Activated CD8-positive, alpha-beta memory T cell treated with anti-CD3 and anti-CD28 coated beads, Interleukin-2, amount 50 U/mL, for 4 hours (primary cell): ENCODE data around the gene DLGAP4.
"Not testable (repeated sequence)": the region's sequence is repeated elsewhere in the genome, so short reads cannot be mapped to it uniquely, and the experiment has no call there.

Experiments used
- DNase-seq: peaks from one replicate; pipeline ENCODE4 v3.0.0-alpha.2; 2020

Gene DLGAP4

DNA sequence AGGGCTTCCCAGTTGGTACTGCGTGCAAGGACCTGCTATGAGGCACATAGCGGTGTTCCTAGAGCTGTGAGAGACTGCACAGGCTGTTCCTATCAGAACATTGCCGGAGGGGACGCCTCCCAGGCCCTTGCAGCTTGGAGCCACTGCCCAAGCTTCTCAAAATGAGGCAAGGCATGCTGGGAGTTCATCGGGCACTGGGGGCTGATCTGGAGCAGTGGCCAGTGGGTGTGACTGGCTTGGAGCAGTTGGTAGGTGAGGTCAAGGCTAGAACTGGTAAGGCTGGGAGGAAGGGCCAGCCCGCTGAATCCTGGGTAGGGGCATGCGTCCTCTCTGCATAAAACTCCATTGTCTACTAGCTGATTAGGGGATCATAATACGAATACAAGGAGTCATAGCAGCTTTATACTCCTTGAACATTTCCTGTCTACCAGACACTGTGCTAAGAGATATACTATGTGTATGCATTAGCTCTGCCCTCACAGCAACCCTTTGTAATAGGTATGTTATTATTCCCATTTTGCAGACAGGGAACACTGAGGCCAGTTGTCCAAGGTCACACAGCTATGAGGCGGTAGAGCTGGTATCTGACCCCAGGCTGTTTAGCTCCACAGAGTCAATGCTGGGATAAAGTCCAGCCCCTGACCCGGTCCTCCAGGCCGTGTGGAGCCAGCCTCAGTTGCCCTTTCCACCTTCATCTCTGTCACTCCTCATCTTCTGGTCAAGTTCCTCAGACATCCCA is 53.7 kb downstream of the DLGAP4 start:
- DNase-seq, result no peak

DNA sequence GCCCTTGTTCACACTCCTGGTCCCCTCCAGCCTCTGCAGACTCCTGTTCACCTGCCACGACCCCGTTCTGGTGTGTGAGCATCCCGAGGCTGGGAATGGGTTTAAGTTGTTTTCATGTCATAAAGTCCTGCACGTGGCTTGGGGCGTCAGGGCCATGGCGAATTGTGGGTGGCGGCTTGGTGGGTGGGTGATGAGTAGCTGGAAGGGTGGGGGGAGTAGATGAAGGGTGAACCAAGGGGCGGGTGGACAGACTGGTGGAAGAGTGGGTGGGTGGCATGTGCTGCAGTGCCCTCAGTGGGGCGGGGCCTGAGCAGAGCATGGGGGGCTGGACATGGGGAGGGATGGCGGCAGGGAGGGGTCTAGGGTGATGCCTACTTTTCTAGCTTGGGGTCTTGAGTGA is 54.3 kb downstream of the DLGAP4 start:
- no peak for DNase-seq

DNA sequence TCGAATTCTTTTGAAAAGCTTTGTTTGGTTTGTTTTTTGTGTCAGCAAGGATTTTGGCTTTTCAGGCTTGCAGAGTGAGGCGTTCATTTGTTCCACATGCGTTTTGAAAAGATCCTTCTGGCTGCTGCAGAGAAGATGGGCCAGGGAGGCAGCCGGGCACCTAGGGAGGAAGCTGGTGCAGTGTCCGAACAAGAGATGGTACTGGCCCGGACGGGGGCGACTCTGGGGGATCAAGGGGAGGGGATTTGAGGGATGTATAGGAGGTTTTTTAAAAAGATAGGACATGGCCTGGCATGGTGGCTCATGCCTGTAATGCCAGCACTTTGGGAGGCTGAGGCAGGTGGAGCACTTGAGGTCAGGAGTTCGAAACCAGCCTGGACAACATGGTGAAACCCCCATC is 55.3 kb downstream of the DLGAP4 start:
- DNase-seq, result no peak

DNA sequence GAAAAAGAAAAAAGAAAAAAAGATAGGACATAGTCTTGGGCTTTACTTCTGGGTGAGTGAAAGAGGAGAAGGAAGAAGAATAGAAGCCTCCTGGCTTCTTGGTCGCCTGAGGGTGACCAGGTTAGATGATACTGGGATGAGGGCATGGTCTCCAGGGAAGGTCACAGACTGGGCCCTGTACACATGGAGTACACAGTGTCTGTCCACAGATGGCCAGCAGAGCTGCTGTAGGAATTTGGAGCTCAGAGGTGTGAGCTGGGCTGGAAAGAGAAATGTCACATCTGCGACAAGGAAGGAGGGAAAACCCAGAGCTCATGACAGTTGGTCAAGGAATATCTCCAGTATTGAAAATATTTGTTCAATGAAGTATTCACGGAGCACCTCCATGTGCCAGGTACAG is 56.1 kb downstream of the DLGAP4 start:
- no peak for DNase-seq

DNA sequence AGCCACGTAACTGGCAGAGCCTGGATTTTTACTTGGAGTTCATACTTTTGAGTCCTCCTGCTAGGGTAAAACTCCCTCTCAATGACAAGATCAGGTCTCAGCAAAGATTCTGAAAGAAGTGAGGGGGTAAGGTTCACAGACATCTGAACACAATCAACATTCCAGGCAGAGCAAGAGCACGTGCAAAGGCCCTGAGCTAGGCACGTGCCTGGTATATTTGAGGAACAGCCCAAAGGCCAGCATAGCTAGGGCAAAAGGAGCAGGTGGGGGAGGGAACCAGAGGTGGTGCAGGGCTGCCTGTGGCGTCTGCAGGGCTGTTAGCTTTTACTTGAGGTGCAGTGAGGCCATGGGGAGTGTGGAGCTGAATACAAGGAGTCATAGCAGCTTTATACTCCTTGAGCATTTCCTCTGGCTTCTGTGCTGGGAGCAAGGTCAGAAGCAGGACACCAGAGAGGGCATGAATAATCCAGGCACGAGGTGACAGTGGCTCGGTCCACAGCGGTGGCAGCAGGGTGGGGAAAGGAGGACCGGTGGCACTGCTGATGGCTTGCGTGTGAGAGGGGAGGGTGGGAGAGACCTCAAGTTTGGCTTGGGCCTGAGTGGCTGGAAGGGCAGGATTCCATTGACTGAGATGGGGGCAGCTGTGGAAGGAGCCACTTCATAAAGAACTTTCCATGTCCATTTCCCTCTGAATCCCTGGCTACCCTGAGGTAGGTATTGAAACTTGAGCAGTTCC is 57.0 kb downstream of the DLGAP4 start:
- no peak for DNase-seq

DNA sequence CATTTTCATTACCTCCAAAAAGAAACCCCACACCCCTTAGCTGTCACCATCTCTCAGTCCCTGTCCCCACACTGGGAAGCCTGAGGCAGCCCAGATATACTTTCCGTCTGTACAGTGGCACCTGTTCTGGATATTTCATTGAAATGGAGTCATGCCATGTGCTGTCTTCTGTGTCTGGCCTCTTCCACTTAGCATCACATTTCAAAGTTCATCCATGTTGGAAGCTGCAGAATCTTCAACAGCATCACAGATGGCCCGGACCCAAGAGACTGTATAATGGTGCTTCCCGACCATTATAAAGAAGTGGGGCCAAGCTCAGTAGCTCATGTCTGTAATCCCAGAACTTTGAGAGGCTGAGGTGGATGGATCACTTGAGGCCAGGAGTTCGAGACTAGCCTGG is 58.4 kb downstream of the DLGAP4 start:
- no peak for DNase-seq

DNA sequence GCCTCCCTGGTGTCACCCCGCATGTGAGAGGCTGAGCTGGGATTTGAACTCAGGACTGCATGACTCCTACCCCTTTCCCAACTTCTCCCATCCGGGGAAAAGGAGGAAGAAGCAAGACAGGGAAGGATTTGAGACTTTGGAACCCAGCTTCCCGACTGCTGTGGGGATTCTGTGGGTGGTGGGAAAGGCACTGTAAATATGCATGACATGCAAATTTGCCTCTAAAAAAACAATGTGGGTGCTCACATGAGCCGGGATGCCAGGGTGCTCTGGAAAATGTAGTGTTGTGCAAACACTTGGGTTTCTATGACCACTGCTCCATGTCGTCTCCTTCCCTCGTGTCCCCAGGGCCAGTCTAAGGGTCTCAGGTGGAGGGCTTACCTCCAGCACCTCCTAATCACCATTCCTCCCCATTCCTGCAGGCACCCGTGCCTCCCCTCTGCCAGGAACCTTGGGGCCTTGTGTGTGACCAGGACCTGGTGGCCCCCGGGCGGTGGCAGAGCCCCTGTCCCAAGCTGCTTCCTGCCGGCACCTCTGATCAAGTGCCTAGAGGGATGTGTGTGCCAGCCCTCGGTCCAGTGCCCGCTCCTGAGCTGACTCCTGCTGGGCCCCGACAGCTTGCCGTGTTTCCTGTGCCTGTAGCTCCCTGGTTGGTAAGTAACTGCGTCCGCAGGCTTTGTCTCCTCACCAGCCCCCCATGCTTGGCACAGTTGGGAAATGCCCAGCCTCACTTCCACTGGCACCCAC is 60.7 kb downstream of the DLGAP4 start:
- DNase-seq, result no peak

DNA sequence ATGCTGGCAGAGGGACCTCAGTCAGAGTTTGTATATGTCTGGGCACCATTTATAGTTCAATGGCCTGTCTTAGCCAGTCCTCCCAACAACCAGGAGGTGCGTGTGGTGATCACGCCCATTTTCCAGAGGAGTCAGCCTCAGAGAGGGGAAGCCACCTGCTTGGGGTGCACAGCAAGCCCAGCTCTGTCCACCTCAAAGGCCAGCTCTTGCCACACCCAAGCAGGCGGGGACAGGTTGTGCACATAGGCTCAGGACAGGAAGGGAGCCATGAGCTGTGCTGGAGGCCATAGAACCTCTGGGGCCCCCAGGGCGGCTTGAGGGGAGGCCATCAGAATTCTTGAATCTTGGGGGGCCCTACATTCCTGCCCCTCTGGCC is 61.2 kb downstream of the DLGAP4 start:
- no peak for DNase-seq

DNA sequence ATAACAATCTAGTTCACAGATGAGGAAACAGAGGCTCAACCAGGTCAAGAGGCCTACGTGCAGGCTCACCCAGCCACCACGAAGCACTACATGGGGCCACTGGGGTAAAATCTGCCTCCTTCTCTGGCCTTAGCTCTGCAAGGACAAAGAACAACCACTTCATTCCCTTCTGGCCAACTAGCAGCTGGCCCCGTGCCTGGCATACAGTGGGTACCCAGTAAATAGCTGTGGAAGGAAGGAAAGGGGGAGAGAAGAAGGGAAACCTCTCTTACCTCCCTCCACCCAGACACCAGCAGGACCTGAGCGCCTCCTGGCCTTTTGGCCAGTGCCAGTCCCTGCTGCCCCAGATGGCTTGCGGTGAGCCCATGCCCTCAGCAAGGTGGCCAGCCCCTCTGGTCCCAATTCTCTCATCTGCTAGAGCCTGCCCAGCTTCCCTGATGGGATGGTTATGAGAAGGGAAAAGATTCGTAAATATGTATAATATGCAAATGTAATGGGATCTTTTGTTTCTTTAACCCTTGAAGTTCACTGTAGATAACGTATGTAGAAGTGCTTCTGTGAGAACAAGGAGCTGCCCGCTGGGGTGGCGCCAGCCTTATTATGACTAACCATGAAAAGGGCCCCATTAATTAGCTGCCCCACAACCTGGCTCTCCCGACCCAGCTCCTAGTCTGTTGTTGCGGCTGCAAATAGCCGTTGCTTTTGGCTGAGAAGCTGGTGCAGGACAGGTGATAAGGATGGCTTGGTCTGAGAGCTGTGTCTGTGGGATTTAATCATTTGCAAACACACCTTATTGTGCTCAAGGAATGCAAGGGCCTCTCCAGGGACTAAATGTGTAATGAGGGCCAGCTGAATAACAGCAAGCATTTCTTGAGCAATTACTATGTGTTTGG is 62.0 kb downstream of the DLGAP4 start:
- DNase-seq, result no peak

DNA sequence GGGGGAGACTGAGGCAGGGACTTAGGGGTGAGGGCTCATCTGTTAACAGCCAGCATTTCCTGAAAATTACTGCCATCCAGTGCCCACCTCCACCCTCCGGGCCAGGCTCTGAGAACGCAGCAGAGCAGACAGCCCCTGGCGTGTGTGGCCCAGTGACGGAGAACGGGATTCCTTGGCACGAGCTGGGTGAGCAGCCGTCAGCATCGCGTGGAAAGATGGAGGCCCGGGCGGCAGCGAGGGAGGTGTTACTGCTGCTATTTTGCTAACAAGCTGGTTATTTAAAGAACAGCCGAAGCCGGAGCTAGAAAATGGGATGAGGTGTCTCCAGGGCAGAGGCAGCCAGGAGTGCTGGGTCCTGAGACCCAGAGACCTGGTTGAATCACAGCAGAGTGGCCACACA is 62.7 kb downstream of the DLGAP4 start:
- DNase-seq, result no peak

DNA sequence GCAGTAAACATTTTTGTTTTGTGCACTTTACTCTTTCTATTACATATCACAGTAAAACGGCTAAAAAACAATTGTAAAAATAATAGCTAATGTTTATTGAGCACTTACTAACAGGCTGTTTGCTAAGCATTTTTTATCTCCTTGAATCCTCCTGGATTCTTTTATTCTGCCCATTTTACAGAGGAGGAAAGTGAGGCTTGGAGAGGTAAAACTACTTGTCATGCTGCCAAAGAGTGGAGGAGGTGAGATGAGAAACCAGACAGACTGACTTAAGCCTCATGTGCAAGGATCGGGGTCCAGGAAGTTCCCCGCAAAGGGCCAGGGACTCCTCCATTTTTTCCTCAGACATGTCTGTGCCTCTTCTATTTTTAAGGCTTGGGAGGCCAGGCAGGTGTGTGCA is 63.6 kb downstream of the DLGAP4 start:
- no peak for DNase-seq

DNA sequence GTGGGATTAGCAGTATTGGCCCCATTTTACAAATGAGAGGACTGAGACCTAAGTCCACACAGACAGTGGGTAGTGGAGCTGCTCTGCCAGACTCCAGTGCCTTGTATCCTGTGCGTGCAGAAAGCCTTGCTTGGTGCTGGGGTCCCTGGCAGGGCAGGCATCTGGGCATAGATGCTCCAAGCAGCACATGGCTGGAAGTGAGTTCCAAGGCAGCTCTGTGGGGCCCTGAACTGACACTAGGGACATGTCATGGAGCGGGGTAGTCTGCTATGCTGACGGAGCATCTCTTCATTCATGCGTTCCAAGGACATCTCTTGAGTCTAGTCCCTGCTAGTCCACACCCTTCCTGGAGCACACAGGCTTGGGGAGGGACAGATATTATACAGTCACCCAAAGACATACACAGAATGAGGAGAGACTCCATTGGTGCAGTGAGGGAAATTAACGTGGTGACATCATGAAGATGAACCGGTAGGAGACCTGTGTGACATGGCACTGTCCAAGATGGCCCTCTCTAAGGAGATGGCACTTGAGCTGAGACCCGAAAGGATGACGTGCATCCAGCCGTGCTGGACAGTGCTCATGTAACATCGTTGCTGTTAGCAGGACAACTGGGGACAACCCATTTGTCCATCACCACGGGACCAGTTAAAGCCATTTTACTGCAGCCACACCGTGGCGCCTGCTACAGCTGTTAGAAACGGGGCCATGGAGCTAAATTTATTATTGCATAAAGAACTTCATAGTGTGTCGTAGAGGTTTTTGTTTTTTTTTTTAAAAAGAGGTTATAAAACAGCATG is 65.1 kb downstream of the DLGAP4 start:
- no peak for DNase-seq

DNA sequence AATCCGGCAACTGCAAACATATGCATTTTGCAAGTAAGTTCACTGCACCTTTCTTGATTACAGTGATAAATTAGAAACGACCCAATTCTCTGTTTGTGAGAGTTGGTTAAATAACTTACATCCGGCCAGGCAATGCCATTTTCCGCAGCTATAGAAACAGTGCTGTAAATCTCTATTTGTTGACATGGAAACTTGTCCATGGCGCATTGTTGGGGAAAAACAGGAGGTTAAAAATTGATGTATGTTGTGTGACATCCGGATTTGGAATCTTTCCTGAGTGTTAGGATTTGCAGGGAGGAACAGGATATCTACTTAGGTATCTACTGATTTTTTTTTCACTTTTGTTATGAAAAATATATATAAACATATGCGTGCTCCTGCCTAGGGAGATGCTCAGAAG is 66.5 kb downstream of the DLGAP4 start:
- no peak for DNase-seq

DNA sequence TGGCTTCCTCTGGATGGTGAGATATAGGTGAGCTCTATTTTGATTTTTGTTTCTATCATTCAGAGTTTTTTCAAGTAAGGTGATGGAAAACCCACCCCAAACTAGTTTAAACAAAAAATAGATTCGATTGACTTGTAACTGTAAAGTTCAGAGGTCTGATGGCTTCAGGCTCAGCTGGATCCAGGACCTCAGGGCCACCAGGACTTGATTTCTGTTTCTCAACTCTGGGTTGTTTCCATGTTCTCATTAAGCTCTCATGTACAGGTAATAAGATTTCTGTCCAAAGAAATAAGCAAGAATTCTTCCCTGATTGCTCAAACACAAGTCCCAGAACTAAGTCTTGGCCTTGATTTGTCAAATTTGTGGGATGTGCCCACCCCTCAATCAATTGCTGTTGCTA is 67.0 kb downstream of the DLGAP4 start:
- DNase-seq, result no peak

DNA sequence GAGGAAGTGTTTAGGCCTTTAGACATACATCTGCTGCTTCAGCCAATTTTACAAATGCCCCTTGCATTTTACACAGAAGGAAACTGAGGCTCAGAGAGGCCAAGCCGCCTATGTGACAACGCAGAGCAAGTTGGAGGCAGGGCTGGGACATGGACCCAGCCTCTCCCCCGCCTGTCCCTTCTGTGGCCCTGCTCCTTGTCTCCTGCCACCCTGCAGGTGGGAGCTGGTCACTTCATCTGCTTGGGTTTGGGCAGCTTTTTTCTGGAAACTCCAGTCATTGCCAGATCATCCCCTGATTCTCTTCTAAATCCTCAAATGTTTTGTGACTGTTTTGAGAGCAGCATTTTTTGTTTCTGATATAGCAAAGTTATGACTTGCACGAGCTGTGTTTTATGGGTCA is 68.9 kb downstream of the DLGAP4 start:
- no peak for DNase-seq

DNA sequence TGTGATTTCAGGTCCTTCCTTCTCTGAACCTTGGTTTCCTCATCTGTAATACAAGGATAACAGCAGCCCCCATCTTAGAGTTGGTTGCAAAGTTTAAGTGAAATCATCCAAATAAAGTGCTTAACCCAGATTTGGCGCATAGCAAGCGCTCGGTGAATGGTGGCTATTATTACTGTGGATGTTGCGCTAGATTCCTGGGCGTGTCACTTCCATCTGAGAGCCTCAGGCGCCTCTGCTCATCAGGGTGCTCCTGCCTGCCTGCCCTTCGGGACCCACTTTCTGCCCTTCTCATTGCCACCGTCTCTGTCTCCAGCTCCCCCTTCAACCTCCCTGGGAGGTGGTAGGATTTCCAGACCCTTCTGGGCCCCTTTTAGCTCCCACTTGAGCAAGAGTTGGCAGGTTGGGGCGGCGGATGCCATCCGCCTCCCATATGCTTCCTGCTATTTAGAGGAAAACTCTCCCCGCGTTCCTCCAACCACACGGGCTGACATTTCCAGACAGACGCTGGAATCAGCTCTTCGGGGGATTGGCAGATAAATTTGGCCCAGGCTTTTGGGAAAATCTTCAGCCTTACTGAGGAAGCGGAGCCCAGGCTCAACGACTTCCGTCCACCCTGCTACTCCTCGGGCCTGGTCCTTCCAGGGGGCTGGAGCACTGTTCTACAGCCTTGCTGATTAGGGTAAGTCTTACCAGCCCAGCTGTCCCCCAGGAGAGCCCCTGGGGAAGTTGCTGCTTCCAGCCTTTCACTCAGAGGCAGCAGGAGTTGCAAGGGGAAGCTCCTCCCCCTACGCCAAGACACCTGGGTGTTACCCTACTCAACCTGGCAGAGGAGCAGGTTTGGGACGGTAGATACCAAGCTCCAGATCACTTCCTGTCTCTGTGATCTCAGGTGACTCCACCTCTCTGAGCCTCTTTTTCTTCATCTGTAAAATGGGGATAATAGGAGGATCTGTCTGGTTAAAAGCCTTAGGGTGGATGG is 71.5 kb downstream of the DLGAP4 start:
- DNase-seq, result no peak

DNA sequence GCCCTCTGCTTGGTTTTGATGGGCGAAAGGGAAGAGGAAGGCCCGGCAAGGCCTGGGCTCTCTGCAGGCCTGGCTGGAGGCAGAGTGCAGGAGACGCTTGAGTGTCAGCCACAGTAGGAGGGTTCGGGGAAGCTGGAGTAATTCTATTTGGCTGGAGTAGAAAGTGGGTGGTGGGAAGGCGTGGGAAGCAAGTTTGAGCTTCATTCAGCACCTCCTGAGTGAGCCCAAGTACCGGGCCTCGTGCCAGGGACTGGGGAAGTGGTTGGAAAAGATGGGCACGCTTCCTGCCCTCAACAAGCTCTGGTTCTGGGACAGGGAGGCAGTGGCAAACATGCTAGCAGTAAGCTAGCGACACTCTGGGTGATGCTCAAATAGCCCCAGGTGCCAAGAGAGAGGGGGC is 72.5 kb downstream of the DLGAP4 start:
- DNase-seq, result no peak

DNA sequence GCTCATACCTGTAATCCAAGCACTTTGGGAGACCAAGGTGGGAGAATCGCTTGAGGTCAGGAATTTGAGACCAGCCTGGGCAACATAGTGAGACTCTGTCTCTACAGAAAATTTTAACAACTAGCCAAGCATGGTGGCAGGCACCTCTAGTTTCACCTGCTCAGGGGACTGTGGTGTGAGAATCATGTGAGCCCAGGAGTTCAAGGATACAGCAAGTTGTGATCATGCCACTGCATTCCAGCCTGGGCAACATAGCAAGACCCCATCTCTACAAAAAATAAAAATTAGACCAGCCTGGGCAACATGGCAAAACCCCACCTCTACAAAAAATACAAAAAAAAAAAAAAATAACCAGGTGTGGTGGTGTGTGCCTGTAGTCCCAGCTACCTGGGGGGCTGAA is 73.8 kb downstream of the DLGAP4 start:
- not testable (repeated sequence) for DNase-seq

DNA sequence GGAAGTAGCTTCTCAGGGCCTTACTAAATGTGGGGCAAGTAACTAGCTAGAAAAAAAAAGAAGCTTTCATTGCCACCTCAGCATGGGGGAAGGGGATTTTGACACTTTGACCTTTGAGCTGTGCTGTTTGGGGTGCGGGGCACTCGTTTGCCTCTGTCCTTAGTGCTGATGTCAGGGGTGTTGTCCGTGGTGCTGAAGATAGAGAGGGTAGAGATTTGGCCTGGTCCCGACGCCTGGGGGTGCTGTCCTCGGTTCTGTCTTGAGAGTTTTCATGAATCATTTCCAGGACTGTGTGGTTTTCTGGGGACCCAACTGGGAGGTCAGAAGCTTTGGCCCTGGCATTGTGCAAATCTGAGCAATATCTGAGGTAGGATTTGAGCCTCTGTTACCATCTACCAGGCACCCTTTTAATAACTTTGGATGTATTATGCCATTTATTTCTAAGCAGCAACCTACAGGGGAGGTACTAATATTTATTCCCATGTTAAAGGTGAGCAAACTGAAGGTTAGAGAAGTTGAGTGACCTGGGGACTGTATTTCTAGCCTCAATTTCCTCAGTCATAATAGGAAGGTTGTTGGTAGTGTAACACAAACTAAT is 78.0 kb downstream of the DLGAP4 start:
- DNase-seq, result no peak

DNA sequence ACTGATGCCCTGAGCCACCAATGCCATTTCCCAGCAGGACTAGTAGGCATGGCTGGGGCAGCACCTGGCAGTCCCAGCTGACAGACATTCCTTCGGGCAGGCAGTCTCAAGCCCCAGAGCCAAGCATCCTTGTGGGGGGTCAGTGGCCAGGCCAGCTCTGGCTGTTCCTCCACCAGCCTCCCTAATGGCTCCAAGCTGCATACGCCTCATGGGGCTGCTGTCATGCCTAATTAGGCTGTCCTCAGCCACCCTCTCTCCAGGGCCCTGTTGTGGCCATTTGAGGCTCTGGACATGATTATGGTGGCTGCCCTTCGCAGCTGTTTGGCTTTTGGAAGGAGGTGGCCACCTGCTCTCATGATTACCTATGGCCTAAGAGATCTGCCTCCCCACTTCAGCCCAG is 79.4 kb downstream of the DLGAP4 start:
- no peak for DNase-seq

DNA sequence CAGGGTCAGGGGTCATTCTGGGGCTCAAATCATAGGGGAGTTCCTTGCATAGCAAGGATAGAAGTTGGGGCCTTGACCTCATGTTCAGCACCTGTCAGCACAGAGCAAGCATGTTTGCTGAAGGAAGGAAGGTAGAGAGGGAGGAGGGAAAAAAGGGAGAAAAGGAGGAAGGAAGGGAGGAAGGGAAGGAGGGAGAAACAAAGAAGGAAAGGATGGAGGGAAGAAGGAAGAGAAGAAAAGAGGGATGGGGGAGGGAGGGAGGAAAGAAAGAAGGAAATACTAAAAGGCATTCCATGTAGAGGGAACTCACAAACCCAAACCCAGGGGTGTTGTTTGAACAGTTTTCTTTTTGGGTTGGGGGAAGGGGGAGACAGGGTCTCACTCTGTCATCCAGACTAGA is 80.1 kb downstream of the DLGAP4 start:
- no peak for DNase-seq
